Activated CD4-positive, alpha-beta T cell treated with anti-CD3 and anti-CD28 coated beads, Interleukin-2, amount 50 U/mL, for 48 hours (primary cell): ENCODE data around the gene TLE1.
"Not testable (repeated sequence)": the region's sequence is repeated elsewhere in the genome, so short reads cannot be mapped to it uniquely, and the experiment has no call there.

Experiments
- DNase-seq, 2 experiments: peaks; one replicate each; pipeline ENCODE4 v3.0.0-alpha.2; 2020

The TLE1 gene

DNA sequence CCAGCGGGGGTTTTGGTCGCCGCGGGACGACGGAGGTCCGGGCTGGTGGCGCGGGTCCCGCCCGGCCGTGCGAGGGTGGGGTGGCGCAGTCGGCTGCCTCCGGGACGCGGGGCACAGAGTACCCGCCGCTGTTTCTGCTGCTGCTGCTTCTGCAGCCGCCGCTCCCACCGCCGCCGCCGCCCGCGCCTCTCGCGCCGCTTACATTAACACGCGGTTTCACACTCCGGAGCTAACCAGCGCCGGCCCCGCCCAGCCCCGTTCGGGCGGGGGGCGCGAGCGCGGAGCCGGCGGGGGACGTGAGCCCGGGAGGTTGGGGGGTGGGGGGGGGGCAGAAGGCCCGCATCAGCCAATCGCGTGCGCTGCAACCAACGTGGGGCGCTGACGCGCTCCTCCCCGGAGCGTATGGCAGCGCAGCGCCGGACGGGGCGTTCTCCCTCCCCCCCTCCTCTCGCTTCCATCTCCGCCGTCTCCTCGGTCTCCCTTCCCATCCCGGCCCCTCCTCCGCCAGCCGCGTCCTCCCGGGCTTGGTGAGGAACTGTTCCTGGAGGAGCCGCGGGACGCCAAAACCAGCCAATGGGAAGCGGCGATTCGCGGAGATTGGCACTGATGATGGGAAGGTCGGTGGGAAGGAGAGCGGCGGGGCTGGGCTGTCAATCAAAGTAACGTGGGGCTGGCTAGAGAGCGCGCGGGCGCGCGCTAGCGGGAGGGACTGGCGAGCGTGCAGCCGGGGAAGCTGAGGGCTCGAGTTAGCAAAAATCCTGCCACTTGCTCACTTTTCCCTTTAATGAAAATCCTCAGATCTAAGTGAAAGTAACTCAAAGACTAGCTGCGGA lies at the start of gene TLE1:
Gene TLE1, minus strand, starts transcription at position 205 of the 833 bp plus-strand sequence. CDS start 1,307 bp downstream, outside the sequence.
- peak; percentile 68 to 71 for DNase-seq

DNA sequence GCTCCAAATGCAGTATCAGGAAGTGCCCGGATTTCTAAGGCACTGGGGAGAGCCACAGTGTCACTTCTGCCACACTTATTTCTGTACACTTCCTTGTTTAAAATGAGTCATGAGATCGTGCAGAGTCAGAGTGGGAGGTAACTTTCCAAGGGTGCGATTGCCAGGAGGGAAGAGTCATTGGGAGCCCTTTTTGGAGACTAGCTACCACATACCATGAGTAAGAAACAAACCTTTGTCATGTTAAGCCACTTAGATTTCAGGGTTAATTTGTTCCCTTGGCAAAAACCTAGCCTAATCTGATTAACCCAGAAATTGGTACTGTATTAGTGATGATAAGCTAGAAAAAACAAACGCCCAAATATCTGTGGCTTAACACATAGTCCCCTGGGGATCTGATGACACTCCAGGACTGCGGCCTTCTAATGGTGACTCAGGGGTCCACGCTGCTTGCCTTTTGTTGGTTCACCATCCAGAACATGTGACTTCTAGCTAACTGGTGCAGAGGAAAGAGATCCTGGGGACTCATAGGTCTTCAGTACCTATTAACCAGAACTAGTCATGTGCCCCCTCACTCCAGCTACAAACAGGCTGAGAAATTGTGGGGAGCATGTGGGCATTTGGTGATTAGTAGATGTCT lies 48.6 kb upstream of the TLE1 start:
- DNase-seq: no peak

DNA sequence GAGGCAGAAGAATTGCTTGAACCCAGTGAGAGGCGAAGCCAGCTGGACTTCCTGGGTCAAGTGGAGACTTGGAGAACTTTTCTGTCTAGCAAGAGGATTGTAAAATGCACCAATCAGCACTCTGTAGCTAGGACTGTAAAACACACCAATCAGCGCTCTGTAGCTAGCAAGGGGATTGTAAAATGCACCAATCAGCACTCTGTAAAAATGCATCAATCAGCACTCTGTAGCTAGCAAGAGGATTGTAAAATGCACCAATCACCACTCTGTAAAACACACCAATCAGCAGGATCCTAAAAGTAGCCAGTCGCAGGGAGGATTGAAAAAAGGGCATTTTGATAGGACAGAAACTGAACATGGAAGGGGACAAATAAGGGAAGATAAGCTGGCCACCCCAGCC lies 41.2 kb upstream of the TLE1 start:
- not testable (repeated sequence) for DNase-seq

DNA sequence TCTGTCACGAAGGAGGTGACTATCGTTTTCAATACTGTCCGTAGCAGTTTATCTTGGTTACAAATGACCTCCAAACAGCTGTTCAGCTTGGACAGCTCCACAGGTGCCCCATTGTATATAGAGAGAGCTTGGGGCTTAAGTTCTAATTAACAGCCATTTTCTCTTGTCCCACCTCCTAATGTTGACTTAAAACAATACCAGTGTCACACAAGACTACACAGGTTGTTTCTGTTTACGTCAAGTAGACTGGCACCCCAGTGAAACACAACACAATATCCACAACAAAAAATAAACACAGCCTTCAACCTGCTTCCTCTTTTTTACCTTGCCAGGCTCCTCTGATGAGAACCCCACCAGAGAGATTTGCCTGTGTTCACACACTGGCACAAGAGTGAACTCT lies 39.8 kb upstream of the TLE1 start:
- no peak for DNase-seq

DNA sequence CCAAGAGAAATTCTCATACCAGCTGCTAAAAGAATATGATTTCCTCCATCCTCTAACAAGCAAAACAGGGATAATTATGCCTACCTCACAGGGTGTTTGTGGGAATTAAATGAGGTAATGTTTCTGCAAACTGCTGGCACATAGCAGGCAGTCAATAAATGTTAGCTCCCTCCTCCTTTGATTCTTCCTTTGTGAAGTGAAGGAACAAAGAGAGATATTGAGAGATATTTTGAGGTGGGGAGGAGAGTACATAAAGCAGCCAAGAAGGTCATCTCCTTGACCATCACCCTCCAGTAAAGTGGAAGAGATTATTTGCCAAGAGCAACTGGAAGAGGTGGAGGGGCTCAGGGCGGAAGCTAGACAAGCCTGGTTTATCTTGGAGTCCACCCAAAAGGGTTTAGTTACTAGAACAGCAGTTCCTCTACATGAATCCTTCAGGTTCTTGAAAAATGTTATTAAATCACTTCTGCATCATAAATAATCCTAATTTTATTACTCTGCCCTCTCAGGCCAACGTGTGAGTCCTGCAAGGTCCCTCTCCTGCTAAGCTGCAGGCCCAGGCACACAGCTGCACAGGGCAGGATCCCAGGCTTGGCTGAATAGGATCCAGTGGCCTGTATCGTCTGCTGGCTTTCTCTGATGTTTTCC lies 35.0 kb upstream of the TLE1 start:
- no peak for DNase-seq

DNA sequence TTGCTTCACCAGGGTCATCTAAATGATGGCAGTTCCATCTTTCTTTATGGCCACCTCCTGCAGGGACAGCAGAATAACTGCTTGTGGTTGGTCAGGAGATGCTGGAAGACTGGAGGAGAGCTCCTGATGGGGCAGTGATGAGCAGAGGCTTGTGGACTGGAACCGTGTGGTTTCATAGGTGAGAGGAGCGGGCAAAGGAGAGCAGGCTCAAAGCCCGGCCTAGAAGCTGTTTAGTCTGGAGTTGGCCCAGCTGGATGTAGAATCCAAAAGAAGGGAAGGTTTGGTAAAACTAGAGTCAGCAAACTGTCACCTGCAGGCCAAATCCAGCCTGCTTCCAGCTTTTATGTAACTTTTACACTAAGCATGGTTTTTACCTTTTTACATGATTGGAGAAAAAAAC lies 32.9 kb upstream of the TLE1 start:
- no peak for DNase-seq

DNA sequence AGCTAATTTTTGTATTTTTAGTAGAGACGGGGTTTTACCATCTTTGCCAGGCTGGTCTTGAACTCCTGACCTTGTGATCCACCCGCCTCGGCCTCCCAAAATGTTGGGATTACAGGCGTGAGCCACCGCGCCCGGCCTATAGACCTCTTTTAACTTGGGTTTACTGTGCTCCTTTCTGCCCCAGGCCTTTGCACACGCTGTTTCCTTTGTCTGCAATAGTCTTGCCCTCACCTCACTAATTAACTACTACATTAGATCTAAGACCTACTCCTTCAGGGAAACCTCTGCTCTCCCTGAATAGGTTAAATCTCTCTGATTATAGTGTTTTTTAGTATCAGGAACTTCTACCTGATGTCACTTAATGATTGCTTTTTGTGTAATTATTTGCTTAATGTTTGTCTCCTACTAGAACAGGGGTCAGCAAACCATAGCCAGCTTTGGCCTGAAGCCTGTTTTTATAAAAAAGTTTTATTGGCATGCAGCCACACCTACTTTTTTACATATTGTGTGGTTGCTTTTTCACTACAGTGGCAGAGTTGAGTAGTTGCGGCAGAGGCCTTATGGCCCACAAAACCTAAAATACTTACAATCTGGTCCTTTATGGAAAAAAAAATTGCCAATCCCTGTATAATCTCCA lies 31.2 kb upstream of the TLE1 start:
- no peak for DNase-seq

DNA sequence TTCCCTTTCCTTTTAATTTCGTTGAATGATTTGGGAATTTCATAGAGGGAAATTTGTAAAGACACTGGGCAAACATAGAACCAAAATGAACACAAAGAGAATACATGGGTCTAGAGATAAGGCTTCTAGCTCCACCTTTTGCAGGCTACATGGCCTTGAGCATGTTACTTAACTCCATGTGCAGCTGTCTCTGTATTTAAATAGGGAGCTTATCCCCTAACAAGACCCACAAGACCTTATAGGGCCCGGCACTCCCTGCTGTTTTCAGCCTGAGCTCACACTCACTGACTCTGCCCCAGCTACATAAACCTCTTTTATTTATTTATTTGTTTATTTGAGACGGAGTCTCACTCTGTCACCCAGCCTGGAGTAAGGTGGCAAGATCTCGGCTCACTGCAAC lies 30.6 kb upstream of the TLE1 start:
- DNase-seq: no peak

DNA sequence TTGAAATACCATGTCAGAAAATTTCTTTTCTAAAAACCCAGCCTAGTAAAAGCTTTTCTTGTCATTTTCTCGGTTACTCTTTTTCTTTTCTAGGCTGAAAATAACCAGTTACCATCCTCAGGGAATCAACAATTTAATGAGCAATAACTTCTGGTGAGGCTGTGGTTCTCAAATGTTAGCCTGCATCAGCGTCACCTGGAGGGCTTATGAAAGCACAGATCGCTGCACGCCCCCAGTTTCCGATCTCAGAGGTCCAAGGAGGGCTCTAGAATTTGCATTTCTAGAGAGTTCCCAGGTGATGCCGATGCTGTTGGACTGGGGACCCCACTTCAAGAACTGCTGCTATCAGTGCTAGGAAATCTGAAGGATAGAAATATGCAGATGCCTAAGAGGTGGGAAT lies 28.9 kb upstream of the TLE1 start:
- no peak for DNase-seq

DNA sequence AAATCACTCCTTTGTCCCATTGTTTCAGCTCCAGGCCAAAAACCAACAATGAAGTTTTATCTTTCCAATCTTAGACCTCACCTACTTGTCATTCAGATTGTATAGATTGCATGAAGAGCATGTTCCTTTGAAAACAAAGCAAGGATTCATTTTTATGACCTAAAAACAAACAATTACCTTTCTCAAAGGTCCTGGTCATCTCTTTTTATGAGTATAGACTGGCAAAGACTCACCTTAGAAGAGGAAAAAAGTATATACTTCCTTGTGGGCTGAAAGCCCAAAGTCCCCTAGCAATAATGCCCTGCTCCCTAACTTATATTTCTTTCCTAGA lies 28.4 kb upstream of the TLE1 start:
- no peak for DNase-seq

DNA sequence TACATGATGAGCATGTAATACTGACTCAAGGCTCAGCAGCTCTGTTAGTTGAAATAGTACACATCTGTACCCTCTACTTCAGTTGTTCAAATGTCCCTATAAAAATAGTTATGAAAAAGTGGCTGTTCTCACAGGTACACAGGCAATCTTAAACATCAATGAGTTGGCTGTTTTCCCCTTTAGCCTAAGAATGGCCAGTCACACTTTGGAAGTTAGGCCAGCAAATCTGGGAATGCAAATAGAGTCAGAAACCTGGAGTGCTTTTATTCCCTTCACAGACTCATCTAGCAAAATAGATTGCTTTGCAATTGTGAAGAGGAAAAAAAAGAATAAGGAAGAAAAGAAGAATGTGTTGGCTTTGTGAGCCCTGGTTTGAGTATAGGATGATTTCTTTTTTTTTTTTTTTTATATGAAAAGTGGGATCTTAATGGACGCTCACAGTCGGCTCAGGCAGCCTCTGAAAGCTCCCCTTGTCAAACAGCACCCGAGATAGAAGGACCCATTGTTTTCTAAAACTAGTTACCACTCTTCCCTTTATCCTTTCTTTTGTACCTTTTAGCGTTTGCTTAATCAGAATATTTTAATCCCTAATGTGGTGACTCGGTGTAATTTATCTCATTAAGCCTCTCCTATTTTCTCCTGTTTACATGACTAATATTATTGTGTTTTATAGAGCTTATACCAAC lies 27.9 kb upstream of the TLE1 start:
- no peak for DNase-seq

DNA sequence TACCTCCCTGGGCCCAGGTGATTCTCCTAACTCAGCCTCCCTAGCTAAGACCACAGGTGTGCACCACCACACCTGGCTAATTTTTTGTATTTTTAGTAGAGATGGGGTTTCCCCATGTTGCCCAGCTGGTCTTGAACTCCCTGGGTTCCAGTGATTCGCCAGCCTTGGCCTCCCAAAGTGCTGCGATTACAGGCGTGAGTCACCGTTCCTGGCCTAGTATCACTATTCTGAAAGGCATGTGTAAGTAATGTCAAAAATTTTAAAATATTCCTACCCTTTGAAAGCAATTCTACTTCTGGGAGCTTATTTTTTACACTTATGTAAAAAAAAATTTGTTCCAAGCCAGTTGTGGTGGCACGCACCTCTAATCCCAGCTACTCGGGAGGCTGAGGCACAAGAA lies 27.1 kb upstream of the TLE1 start:
- no peak for DNase-seq

DNA sequence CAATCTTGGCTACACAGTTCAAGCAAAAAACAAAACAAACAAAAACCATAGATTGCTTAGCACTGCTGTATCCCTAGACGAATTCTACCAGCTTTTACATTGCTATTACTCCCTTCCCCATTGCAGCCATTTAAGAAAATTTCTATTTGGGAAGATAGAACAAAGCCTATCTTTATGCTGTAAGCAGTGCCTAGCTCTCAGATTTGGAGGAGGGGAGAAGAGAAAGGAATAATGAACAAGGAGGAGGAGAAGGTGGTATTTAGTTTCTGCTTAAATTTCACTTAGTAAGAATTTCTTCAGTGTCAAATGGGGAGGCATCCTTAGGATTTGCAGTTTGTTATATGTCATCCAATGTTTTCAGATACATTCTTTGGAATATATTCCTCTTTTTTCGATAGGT lies 16.2 kb upstream of the TLE1 start:
- DNase-seq: no peak

DNA sequence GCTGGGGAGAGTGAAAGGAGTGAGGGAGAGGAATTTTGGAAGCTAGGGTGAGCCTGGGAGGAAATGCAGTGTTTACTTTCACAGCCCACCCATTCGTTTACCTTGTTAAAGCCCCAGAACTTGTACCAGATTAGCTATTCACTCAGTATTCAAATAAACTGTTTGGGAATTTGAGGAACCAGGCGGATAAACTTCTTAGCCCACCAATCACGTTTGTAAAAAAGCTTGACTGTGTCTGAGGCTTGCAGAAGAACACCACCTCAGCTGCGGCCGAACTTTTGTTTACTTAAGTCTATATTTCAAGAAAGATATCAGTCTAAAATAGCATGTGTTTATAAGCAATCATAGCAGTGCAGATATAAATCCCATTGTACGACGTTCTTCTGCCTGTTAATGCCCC lies 5.2 kb upstream of the TLE1 start:
- no peak for DNase-seq

DNA sequence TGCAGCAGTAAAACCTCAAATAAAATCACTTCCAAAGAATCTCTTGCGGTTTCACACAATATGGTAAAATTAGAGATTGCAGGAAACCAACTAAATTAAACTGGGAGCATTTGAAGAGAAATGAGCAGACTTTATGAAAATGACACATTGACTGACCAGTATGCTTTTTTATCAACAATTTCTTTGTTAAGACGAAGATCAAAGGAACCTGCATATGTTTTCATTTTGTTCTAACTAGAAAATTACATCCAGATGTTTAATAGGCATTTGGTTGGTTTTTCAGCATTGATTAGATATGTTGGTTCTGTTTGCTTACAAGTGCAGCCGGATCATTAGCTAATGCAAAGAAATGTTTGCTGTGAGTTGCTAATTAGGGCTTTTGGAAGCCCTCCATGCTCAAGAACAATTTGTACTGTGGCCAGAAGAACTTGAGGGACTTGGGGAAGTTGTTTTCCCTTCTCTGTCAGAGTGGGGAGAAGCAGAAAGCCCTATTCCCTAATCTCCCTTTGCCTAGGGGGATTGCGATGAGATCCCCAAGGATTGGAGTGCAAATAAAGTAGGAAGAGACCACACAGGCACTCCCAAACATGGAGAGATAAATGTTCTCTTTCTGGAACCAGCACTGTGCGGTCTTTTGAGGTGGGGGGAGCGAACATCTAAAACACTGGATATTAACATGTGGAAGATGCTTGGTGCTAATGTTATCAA lies 4.5 kb upstream of the TLE1 start:
- no peak for DNase-seq

DNA sequence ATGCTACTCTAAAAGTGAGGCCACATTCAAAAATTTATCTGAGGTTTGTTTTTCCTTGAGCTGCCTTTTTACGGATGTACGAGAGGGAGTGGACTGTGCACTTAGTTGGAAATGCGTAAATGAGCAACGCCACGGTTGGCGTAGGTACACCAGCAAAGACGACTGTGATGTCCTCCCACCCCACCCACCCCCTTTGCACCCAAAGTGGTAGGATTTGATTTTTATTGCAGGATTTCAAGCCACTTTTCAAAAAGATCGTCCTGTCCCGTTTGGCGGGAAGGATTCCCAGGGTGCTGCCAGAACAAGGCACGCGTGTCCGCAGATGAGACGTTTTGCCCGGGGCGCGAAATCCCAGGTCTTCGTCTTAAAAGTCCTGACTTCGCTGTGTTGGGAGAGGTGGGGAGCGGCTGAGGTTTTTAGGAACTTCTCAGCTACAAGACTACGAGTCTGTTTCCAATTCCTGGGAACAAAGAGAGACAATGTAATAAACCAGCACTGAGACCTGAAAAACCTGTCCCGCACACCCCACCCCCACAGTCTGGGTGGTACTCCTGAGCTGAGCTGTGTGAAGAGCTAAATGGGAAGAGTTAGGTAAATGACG lies 1.0 kb upstream of the TLE1 start:
- no peak for DNase-seq

DNA sequence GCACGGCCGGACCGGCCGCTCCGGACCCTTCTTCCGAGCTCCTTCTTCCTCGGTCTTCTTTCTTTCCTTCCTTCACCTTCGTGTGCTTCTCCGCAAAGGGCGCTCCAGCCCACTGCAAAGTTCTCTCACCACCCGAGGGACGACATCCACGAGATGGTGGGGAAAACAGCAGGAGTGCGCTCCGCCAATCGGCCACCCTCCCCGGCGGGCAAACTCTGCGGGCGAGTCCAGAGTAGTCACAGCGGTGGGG lies 329 bp downstream of the TLE1 start:
- DNase-seq: not testable (repeated sequence)

DNA sequence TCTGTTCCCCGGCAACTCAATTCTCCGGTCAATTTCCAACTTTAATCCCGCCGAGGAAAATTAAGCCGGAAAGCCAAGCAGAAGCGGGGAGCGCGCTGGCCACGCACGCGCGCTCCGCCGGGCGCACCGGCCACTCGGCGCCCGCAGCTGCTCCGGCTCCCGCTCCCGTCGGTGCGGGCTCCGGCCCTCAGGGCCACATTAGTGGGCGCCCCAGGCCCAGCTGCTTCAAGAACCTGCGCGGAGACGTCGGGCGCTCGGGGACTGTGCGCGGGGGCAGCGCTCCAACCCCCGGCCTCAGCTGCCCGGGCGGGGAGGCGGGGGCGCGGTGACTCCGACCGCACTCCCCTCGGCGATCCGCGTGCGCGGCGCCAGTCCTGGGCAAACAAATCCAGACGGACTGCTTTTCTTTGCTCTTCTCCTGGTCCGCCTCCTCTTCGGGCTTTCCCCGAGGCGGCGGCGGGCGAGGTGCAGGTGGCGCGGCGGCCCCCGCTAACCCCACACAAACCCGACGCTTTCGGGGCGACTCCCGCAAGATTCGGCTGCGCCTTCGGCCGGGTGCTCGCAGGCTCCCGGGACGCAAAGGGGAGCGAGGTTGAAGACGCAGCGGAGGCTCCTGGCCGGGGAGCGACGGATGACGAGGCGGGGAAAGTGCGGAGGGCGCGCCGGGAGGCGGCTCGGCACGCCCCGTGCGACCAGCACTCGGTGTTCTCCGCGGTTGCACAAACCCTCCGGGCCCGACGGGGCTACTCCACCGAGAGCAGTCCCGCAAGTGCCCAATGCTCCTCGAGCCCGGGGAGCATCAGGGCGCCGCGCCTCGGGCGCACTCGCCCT lies 870 bp downstream of the TLE1 start:
- DNase-seq: peak; percentile 15 to 21

DNA sequence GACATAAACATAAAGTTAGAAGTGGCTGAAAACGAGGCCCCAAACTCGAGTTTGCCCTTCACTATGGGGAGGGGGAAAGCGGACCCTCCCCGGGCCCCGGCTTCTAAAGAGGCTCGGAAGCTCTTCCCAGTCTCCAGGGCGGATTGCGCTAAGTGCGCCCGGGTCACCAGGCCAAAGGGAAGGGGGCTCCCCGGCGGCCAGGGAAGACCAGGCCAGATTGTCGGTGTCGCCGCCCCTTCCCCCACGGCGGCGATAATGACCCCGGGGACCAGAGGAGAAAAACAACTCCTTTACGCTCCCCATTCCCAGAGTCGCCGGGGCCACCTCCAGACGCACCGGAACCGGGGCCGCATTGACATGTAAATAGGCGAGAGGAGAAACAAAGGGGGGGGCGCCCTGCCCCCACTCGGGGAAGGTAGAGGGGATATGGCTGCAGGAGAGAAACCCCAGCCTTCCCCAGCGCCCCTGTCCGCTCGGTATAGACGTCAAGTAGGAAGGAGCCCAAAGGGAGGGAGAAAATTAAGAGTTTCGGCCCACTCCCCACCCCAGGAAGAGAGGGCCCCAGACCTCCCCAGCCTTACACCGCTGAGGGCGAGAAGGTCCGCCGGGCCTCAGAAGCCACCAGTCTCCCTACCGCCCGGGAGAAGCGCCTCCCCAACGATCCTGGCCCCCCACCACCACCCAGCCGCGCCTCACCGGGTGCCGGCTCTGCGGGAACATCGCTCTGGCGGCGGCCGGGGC lies 1.7 kb downstream of the TLE1 start:
- no peak for DNase-seq
